HG03460 (cell line): Measurements from ENCODE around the gene PRICKLE2.

ENCODE experiments used
- ATAC-seq: cut with Tn5 transposase; IDR thresholded peaks from one replicate; pipeline ENCODE4 v1.9.1; 2021; ENCODE audit not compliant: unreplicated experiment

The PRICKLE2 gene, protein sequence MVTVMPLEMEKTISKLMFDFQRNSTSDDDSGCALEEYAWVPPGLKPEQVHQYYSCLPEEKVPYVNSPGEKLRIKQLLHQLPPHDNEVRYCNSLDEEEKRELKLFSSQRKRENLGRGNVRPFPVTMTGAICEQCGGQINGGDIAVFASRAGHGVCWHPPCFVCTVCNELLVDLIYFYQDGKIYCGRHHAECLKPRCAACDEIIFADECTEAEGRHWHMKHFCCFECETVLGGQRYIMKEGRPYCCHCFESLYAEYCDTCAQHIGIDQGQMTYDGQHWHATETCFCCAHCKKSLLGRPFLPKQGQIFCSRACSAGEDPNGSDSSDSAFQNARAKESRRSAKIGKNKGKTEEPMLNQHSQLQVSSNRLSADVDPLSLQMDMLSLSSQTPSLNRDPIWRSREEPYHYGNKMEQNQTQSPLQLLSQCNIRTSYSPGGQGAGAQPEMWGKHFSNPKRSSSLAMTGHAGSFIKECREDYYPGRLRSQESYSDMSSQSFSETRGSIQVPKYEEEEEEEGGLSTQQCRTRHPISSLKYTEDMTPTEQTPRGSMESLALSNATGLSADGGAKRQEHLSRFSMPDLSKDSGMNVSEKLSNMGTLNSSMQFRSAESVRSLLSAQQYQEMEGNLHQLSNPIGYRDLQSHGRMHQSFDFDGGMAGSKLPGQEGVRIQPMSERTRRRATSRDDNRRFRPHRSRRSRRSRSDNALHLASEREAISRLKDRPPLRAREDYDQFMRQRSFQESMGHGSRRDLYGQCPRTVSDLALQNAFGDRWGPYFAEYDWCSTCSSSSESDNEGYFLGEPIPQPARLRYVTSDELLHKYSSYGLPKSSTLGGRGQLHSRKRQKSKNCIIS

DNA sequence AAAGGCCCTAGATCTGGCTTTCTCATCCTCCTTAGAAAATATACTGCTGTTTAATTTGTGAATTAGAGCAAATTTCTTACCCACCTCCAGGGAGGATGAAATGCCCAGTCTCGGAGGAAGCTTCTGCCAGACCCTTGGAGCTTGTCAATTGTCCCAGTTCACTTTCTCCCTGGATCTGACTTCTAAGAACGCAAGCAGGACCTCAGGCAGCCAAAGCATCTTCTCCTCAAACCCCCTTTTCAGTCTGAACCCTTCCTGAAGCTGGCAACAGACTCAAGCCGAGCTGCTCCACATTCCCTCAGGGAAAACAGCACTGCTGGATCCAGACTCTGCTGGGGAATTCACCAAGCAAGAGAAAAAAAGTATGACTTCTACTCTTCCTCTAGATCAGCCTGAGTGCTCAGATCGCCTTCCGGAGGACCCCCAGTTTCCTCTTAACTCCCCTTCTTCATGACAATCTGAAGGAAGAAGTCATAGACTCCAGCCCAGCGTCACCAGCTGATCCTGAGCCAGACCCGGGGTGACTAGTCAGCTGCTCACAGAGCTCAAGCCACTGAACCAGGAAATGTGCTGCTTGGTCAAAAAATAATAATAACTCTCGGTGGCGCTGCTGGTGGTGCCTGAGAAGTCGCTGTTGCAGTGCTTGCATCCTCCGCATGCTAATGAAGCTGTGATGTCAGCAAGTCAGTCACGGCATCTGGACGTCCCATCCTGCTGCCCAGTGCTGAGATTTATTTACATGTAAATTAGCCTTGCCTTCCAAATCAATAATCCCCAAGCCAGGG lies at the start of gene PRICKLE2:
PRICKLE2 (minus strand) TSS at position 641 of the 785 bp plus-strand sequence. CDS start 26,539 bp downstream, outside the sequence.
- ATAC-seq, result peak; percentile 84

DNA sequence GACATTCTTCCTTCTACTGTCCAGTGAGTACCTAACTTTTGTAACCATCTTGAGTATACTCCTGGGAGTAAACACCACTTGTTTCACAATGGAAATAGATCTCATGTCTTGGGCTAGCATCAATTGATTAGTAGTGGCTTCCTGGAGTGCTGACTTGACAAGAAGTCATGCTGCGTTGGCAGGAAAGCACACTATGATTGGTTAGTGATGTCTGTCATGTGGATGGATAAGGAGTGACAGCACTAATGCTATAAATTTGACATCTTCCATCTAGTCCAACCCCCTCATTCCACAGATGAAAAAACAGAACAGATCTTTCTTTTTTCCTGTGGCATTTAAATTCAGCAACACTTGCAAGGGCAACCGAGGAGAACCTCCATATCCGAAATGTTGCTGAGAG lies 47.6 kb upstream of the PRICKLE2 start:
- no peak for ATAC-seq

DNA sequence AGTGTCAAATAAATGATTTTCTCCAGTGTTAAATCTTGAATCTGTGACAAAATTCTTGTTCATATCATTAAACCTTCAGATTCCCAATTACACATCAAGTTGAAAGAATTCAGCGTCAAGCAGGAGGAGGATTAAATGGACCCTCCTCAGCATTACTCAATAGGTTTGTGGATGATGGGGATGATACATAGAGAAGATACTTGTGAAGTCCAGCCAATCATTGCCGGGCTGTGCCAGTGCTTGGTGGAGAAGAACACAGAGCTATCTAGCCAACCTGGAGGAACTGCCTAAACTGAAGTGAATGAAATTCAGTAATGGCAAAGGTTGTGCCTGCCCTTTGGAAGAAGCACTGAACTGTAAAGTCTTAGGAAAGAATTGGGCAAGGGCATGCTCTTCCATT lies 47.0 kb upstream of the PRICKLE2 start:
- ATAC-seq, result no peak

DNA sequence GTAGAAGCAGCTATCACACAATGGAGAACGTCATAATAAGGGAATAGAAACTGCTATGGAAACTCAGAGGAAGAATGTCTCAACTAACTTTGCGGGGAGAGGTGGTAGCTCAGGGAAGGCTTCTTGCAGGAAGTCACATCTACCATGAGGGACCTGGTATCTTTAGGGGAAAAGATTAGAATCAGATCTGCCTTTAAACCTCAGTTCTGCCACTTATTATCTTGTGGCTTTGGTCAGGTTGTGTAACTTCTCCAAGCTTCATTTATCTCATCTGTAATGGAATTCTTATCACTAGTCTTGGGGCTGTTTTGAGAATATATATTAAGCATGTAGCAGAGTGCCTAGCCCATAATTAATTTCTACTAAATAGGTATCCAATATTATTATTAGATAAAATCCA lies 46.4 kb upstream of the PRICKLE2 start:
- no peak for ATAC-seq

DNA sequence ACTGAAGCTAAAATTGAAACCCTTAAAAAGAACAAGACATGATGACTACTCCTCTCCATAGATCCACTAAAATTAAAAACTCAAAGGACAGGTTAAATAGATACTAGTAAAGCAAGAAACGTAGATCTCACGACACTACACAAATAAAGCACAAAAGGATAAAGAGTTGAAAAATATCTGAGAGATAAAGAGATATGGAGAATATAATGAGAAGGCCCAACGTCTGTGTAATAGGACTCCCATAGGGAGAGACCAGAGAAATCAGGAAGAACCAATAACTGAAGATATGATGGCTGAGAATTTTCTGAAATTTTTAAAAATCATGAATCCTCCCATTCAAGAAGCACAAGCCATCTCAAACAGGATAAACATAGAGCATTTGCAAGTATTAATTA lies 45.6 kb upstream of the PRICKLE2 start:
- no peak for ATAC-seq

DNA sequence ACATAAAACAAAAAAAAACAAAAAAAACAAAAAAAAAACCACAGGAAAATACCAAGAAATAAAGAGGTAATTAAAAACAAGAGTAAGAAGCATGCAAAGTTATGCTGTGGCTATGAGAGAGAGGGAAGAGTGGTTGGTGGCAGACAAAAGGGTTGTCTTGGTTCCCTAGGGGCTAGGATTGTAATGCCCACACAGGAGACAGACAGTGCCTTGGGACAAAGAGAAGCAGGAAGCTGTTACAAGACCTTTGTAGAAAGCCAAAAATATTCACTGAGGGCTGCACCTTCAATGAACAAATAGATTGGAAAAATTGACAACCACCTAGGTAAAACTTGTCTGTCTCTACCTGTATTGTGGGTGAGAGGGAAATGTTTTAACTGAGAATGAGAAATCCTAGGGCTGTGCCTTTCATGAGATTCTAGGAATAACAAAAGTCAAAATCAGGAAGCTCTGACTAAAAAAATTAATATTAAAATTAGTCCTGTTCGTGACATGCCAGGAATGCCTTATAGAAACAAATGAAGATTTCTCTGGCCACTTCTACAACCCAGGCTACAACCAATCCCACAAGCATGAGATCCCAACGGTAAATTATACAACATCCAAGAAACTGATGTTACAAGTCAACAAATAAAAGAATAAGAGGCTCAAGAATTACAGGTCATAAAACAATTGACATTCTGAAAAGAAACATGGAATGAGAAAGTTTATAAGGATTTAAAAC lies 45.0 kb upstream of the PRICKLE2 start:
- ATAC-seq, result no peak

DNA sequence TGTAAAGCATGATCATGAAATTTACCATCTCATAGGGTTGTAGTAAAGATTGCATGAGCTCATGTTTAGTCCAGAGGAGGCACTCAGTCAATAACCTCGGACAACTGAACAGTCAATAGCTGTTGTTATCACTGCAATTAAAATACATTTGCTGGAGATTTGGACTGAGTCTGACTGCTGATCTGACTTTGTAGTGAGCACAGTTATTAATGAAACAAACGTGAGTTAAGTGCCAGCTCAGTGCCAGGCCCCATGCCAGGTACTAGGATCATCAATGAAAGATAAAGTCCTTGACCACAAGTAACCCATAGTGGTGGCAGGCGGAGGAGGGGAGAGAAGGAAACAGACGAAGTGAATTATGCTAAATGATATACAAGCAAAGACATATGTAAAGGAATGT lies 43.7 kb upstream of the PRICKLE2 start:
- no peak for ATAC-seq

DNA sequence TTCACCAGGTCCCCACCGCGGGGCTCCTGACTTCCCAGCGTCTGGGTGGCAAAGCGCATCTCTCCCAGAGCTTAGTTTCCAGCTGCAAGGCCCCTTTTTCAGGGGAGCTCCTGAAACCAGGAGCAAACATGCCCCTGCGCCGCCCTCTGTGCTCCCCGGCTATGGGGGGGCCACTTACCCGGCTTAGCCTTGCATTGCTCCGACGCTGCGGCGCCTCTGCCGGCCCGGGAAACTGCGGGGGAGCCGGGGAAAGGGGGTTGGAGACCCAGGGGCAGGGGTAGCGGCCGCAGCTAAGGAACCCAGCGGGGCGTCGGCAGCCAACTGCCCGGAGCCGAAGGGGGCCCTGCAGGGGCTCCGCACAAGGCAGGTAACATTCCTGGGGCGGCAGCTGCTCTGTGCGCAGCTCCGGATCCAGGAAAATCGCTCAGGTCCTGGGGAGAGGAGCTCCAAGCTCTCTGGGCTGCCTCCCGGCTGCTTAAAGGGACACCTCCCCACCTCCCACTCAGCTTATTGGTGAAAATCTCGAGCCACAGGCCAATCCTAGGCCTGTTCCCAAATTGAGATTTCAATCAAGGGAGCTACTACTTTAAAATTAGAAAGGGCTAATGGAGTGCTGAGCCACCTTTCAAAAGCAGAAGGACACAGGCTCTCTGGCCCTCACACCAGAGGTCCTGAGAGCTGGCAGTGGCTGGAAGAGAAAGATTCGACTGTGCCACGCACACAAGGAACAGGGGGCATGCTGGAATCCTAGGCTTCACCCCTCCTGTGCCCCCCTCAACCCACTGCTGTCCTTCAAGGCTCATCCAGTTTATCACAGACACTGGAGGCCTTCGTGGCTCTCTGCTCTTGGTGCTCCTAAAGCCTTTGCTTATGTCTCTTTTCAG lies 42.7 kb upstream of the PRICKLE2 start:
- ATAC-seq, result no peak

DNA sequence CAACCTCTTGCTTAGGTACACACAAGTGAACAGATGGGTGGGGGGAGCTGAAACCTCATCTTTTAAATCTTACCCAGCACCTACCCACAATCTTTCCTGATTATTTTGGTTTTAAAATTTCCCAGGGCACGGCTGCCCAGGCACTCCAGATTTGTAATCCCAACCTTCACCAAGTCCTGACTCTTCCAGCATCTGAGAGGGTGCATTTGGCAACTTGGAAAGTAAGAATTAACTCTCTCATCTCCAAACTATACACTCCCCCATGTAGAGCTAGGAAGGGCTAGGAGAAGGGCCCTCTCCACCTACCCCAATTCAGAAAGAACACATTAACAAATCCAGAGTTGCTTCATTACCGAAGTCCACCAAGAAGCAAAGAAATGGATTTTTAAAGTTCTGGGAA lies 41.7 kb upstream of the PRICKLE2 start:
- ATAC-seq, result no peak

DNA sequence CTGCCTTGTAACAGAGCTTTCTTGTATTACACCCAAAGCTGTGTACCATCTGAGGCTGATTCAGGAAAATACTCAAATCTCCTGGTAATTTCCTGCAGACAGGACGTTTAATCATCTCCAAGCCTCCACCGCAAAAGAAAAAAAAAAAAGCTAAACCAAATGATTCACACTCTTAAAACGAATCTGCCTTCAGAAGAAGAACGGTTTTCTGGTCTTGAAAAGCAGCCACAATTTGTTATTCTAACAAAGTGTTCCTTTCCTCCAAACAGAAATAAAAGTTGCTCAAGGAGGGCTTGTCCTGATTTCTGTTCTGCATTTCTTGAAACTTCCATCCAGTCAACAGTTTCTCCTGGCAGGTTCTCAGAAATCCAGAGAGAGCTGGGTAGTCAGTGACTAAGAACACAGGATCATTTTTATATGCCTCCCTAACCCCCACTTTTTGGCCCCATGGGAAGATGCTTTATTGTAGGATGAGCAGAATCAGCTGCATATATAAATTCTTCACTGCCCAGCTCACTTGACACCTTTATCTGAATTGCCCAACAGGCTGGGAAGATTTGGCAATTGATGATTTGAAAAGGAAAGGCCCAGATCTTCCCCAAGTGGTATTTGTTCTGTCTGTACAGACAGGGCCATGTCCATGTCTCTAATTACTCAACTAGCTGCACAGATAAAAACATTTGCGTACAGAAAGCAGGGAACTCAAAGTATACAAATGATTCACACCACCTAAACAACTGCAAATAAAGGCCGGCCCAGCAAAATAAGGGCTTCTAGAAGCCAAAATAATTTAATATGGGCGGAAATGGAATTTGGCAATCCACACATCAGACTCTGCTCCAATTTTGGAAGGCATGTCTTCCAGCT lies 41.0 kb upstream of the PRICKLE2 start:
- ATAC-seq, result no peak

DNA sequence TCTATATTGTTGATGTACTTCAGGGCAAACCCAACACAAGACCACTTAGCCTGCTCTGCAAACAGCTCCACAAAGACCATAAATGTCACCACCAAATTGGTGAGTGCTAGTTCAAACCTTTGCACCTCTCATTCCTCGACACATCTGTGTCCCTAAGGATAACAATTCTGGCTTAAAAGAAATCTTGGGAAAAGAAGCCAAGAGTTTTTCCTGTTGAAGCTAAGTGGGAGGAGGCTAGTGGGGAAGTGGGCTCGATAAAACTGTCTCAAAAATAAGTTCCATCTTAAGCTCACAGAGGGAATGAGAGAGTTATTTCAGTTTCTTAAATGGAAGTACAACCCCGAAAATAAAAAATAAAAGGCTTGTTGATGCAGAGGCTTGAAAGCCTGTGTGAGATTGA lies 40.4 kb upstream of the PRICKLE2 start:
- no peak for ATAC-seq

DNA sequence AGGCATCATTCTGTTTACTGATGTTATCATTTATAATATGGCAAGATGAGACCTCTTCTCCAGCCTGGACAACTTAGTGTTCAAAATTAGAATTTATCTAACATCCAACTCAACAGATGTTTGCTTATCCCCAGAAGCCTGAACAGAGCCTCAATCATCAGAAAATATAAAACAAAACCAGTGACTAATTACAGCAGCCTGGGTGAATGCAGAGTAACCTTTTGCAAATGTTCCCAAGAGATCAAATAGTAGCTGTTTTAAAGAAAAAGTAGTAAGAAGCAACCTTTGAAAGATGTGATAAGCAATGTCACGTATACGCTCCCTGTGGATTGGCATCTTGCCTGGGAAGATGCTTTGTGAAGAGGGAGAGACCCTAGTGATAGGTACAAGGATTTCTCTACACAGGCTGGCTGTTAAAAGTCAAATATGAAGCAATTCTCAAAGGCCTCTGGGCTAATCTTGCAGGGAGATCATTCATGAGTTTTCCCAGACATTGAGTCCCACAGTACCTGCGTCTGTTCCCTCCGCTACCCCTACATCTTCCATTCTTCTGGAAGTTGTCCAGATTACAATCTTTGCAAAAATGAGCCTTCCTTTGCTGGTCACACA lies 39.3 kb upstream of the PRICKLE2 start:
- no peak for ATAC-seq

DNA sequence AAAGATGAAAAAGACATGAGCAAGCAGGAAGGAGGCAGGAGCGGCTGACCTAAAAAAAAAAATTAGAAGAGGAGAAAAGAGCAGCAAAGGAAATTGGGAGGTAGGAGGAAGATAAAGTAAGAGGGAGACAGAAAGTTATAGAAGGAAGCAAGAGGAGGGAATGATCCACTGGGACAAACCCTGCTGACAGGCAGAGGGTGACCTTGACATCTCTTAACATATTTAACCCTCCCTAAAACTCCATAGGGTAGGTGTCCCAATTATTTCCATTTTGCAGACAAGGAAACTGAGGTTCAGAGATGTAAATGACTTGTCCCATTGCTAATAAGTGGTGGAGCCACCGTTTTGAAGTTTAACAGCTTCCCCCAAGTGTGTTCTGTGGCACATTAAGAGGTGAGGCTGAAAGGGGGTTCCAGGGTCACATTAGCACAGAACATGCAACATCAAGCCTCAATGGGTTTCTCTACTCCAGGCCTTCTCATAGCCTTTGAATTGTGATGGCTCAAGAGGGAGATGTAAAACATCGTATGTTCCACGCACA lies 37.4 kb upstream of the PRICKLE2 start:
- ATAC-seq, result no peak

DNA sequence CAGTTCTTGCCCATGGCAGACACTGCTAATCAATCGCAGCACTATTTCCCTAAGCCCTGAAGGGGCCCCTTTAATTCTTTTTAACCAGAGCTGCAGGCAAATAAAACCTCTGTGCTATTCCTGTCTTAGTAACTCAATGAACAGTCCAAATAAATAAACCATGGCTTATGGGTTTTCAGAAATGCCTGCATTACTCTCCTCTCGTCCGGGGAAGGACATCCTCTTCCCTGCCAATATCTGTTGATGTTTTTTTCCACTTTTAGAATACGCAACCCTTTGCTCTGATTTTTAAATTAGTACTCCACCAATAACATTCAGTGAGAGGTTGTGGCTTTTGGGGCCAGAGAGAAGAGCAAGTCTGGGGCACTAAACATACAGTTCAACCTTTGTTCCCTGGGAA lies 35.2 kb upstream of the PRICKLE2 start:
- no peak for ATAC-seq

DNA sequence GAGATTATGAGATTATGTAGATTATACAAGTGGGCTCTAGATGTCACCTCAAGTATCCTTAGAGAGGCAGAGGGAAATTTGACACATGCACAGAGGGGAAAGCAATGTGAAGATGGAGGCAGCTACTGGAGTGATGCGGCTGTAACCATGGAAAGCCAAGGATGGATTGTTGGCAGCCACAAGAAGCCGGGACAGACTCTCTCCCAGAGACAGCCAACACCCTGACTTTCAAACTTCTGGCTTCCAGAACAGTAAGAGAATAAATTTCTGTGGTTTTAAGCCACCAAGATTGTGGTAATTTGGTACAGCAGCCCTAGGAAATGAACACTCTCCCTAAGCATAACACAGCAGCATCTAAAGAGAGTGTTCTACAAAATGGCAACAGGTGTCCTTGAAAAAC lies 34.4 kb upstream of the PRICKLE2 start:
- ATAC-seq, result no peak

DNA sequence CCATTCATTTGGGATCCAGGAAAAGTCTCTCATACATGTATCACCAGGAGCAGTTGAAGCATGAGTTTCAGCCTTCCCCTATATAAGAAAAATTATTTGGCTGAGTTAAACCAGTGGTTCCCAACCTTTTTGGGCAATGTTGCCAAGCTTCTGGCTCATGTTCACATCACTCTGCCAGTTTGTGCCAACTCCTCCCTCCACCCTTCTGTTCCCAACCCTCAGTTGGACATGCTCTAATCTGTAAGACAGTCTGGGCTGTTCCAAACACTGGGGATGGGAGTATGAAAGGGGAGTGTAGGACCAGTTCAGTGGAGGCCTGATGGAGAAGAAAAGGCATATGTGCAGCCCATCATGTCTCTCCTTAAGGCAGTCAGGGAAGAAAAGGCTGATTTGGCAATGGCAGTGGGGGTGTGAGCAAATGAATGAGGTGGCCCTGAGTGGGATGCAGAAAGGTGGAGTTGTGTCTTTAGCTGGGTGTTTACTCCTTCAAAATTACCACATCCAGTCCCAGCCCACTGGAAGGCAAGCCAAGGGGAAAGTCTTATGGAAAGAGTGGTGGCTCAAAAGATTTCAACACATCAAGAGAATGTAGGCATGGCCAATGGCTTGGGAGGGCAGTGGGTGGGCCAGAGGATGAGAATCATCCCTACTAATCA lies 32.0 kb upstream of the PRICKLE2 start:
- ATAC-seq, result no peak

DNA sequence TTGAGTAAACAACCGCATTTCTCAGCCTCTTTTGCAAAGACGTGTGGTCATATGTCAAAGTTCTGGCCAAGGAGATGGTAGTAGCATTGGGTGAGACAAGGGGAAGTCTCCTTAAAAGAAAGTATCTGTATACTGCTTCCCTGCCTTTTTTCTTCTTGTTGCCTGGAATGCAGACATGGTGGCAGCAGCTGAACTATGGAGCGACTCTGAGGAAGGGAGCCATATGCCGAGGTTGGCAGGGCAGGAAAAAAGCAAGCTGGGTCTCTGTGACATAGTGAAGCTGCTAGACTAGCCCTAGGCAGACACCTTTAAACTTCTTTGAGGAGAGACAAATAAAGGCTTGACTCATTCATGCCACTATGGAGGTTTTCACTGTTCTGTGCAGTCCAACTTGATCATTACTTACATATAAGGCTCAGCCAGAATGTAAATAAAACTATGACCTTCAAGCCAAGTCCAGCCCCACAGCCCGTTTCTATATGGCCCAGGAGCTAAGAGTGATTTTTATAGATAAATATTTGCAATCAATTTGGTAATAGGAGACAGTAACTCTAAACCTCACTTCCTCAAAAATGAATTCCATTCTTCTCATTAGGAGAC lies 30.6 kb upstream of the PRICKLE2 start:
- no peak for ATAC-seq
